ENCODE data around the gene FPR2.

GRCh38 chr19:51808333-51808986, 47.5 kb downstream of the FPR2 start:
- TF ChIP-seq CTCF (IDR thresholded peaks at IDR 0.05) (no peak), POLR2A (IDR thresholded peaks at IDR 0.05) (no peak)
